Type B pancreatic cell (in vitro differentiated cells): ENCODE data around the gene MS4A10. TPM values are rescaled to one million over a fixed set of nuclear protein-coding genes. Genes with fewer than 3 reads are reported as not detected.

Experiments used
- DNase-seq: peaks from one replicate; pipeline ENCODE4 v3.0.0; 2021; ENCODE audit warnings: mixed read lengths; ENCODE audit not compliant: unreplicated experiment; ENCODE audit errors: extremely low spot score
- H3K27ac Mint-ChIP-seq: 2 replicates; pipeline ENCODE4 v1.8.0; 2021; ENCODE audit warnings: mild to moderate bottlenecking, mixed read lengths
- H3K27me3 Mint-ChIP-seq: 2 replicates; pipeline ENCODE4 v1.8.0; 2021; ENCODE audit warnings: mixed read lengths
- H3K36me3 Mint-ChIP-seq: 2 replicates; pipeline ENCODE4 v1.8.0; 2021; ENCODE audit warnings: mixed read lengths
- H3K4me1 Mint-ChIP-seq: one replicate; pipeline ENCODE4 v1.8.0; 2021; ENCODE audit warnings: mixed read lengths; ENCODE audit not compliant: unreplicated experiment
- H3K4me3 Mint-ChIP-seq: 2 replicates; pipeline ENCODE4 v1.8.0; 2021; ENCODE audit warnings: mild to moderate bottlenecking, mixed read lengths
- H3K9me3 Mint-ChIP-seq: 2 replicates; pipeline ENCODE4 v1.8.0; 2021; ENCODE audit warnings: mixed read lengths
- total RNA-seq: library from RNA; stranded (reverse); gene quantifications from 2 replicates; pipeline ENCODE4 v1.2.1, GENCODE V29; 2021; ENCODE audit warnings: low replicate concordance
- TF ChIP-seq, protein P1 (sequence below): fragments of 200-600 bp; sonication (generic); conservative IDR thresholded peaks from 2 replicates; pipeline ENCODE4 v1.5.0; 2021; ENCODE audit warnings: antibody characterized with exemption, mild to moderate bottlenecking

MS4A10 gene
- total RNA-seq, 1 donor from 2014 or later: not detected

DNA sequence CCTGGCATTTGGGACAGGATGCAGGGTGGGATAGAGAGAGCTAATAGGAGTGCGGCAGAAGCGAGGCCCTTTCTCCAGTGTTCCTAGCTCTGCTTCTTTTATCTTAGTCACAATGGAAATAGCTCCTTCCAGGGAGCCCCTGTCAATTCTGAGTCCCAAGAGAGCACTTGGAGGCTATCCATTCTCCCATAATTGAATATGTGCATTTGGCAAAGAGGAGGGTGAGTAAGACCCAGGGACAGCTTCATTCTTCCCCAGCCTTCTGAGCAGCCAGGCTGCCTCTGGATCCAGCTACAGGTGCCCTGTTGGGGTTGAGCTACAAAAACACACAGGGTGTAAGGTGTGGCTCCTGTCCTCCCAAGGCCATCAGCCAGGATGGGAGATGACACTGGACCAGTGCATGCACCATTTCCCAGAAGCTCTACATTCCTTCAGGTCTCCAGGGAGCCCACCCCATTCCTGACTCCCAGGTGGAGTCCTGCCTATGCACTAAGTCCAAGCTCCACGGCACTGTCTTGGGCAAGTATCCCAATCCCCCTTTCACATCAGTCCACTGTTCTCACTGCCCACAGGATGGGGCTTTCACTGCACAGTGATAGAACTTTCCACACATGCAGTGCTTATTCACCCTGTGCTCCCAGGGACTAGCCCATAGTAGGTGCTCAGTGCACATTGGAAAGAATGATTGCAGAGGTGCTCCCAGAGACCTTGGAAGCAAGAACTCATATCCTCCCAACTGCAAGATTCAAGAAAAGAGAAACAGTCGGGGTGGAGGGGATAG is 6.2 kb downstream of the MS4A10 start:
- Mint-ChIP-seq H3K27me3 (peaks cover 24% of the 10 kb centered on the region), H3K27ac (no peak overlapping the region), H3K36me3 (no peaks in the 10 kb centered on the region), H3K4me1 (peaks cover 4% of the 10 kb centered on the region), H3K9me3 (no peaks in the 10 kb centered on the region), H3K4me3 (no peak overlapping the region)
- DNase-seq: no peak
- TF ChIP-seq, protein P1, sequence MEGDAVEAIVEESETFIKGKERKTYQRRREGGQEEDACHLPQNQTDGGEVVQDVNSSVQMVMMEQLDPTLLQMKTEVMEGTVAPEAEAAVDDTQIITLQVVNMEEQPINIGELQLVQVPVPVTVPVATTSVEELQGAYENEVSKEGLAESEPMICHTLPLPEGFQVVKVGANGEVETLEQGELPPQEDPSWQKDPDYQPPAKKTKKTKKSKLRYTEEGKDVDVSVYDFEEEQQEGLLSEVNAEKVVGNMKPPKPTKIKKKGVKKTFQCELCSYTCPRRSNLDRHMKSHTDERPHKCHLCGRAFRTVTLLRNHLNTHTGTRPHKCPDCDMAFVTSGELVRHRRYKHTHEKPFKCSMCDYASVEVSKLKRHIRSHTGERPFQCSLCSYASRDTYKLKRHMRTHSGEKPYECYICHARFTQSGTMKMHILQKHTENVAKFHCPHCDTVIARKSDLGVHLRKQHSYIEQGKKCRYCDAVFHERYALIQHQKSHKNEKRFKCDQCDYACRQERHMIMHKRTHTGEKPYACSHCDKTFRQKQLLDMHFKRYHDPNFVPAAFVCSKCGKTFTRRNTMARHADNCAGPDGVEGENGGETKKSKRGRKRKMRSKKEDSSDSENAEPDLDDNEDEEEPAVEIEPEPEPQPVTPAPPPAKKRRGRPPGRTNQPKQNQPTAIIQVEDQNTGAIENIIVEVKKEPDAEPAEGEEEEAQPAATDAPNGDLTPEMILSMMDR: no peak

DNA sequence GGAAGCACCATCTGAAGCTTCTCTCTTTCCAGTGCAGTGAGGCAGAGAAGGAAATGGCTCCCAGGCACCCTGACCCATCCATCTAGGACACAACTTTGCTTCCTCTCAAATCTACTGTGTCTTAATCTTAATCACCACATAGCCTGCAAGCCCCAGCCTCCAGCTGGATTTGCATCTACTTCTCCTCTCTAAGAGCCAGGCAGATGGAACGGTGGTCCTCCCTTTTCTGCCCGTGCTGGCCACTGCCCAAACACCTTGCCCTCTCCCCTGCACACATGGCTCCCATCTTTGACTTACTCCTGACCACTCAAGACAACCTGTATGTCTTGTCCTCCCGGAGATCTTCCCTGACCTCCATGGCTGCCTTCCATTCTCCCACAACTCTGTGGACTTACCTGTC is 7.4 kb downstream of the MS4A10 start:
- no peak overlapping the region for H3K27ac Mint-ChIP-seq
- no peaks in the 10 kb centered on the region for H3K36me3 Mint-ChIP-seq
- H3K4me3 Mint-ChIP-seq: no peak overlapping the region
- H3K4me1 Mint-ChIP-seq: peaks cover under 1% of the 10 kb centered on the region
- no peak for DNase-seq
- H3K9me3 Mint-ChIP-seq: no peaks in the 10 kb centered on the region
- TF ChIP-seq, protein P1: no peak
- H3K27me3 Mint-ChIP-seq: peaks cover 24% of the 10 kb centered on the region

DNA sequence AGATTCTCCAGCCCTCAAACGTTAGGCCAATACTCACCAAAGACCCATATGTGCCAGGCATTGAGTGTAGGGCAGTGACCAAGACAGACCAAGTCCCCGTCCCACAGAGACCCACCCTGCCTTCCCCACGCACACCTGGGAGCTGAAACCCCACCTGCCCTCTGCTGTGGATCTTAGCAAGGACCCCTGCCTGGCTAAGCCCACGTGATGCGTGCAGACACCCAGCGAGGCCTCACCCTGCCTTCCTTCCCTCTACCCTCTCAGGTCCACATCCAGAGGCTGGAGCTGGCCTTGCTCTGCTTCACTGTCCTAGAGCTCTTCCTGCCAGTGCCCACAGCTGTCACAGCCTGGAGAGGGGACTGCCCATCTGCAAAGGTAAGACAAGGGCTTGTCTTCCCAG is 10.2 kb downstream of the MS4A10 start:
- TF ChIP-seq, protein P1: no peak
- Mint-ChIP-seq H3K36me3 (no peaks in the 10 kb centered on the region), H3K9me3 (no peaks in the 10 kb centered on the region), H3K27me3 (peaks cover 34% of the 10 kb centered on the region), H3K4me1 (no peaks in the 10 kb centered on the region), H3K4me3 (no peak overlapping the region), H3K27ac (no peak overlapping the region)
- DNase-seq: no peak

GRCh38 chr11:60797846-60798630 is 12.9 kb downstream of the MS4A10 start:
- H3K4me3 Mint-ChIP-seq: no peak overlapping the region
- no peak for DNase-seq
- H3K27me3 Mint-ChIP-seq: peaks cover 36% of the 10 kb centered on the region
- no peaks in the 10 kb centered on the region for H3K4me1 Mint-ChIP-seq
- H3K27ac Mint-ChIP-seq: no peak overlapping the region
- H3K9me3 Mint-ChIP-seq: no peaks in the 10 kb centered on the region
- TF ChIP-seq, protein P1: no peak
- H3K36me3 Mint-ChIP-seq: no peaks in the 10 kb centered on the region

- no peaks in the 10 kb centered on the region for H3K4me1 Mint-ChIP-seq
- no peak for DNase-seq
- no peak overlapping the region for H3K27ac Mint-ChIP-seq
- H3K27me3 Mint-ChIP-seq: peaks cover 30% of the 10 kb centered on the region
- TF ChIP-seq, protein P1: no peak
- H3K4me3 Mint-ChIP-seq: no peak overlapping the region
- H3K9me3 Mint-ChIP-seq: no peaks in the 10 kb centered on the region
- H3K36me3 Mint-ChIP-seq: no peaks in the 10 kb centered on the region
Measured at GRCh38 chr11:60798631-60799030, 13.5 kb downstream of the MS4A10 start.
